Measurements from ENCODE around the gene SWAP70.

DNA sequence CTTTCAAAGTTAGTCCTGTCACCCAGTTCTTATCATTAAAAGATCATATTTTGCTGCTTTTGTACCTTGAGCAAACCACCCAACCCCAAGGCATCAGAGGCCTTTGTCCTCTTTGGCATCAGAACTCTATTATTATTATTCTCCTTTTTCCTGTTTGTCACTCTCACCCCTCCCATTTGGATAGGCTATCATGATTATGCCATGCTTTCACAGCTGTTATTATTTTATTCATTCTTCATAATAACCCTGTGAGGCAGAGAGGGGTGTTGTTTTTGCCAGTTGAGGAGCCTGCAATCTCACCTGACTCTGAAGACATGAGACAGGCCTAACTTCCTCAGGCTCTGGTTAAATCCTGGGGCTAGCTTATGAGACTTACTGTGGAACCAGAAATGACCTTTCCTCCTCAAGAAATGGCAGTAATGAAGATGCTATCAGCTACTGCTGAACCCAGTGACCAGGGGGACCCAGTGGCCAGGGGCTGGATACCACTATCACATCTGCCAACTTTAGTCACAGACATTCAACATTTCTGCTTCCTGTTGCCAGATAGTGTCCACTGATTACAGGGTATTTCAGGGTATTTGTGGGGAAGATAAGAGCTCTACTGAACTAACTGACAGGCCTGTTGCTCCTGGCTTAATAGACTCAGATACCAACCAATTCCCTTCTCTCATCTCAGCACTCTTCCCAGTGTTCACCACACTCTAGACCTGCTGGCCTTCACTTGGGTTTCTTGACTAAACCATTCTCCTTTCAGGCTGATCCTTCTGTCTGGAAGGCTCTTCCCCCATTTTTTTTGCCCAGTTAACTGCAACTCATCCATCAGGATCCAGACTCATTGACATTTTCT lies 11.8 kb upstream of the SWAP70 start:
- TF ChIP-seq, protein P1, sequence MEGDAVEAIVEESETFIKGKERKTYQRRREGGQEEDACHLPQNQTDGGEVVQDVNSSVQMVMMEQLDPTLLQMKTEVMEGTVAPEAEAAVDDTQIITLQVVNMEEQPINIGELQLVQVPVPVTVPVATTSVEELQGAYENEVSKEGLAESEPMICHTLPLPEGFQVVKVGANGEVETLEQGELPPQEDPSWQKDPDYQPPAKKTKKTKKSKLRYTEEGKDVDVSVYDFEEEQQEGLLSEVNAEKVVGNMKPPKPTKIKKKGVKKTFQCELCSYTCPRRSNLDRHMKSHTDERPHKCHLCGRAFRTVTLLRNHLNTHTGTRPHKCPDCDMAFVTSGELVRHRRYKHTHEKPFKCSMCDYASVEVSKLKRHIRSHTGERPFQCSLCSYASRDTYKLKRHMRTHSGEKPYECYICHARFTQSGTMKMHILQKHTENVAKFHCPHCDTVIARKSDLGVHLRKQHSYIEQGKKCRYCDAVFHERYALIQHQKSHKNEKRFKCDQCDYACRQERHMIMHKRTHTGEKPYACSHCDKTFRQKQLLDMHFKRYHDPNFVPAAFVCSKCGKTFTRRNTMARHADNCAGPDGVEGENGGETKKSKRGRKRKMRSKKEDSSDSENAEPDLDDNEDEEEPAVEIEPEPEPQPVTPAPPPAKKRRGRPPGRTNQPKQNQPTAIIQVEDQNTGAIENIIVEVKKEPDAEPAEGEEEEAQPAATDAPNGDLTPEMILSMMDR (conservative IDR thresholded peaks at IDR 0.05; ENCODE audit: low read depth in 2 of 2), result no peak
- TF ChIP-seq EZH2 (IDR thresholded peaks at IDR 0.05; ENCODE audit: low read depth, unreplicated experiment) (no peak), POLR2AphosphoS5 (IDR thresholded peaks at IDR 0.05; ENCODE audit: low read depth) (no peak)
